Stimulated activated CD8-positive, alpha-beta memory T cell treated with anti-CD3 and anti-CD28 coated beads, Interleukin-15, amount 100 ng/mL, for 24 hours (primary cell): ENCODE data around the gene ZNF418.
A peak's percentile ranks its signal among the peaks of the same experiment; 100 is the strongest.
"Not testable (repeated sequence)": the region's sequence is repeated elsewhere in the genome, so short reads cannot be mapped to it uniquely, and the experiment has no call there.

Experiments used
- DNase-seq: peaks from one replicate; pipeline ENCODE4 v3.0.0-alpha.2; 2020; ENCODE audit warnings: low read depth

Gene ZNF418

DNA sequence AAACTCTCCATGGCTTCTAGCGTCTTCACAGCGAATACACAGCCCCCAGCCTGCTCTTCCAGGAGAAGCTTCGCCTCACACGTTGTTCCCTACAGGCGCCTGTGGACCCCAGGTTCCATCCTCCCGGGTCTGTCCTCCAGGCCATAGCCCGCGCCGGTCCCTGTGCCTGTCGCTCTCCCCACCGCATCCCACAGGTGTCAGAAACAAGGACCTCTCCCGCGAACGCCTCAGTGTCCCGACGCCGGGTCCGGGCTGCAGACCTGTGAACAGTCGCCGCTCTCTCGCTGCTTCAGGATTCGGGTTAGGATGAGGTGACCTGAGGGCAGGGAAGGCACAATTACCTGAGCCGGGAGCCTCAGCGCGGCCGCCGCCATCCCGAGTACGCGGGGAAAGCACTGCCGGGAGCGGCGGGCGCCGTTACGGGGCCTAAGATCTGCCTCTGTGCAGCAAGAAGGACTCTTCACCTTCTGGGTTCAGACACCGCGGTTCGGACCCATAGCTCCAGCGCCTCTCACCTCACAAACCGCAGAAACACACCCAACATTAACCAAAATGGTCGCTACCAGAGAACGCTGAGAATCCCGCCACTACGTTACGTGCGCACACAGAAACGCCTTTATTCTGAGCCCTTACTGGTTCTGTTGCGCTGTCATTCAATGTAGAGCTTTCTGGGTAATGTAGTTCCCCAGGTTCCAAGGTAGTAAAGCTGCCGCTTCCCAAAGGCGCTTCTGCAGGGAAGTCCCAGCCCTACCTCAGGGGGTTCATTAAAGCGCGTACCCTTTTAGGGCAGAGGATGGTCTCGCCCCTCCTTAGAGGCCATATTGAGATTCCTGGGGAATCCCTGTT is at the start of gene ZNF418:
ZNF418 (minus strand) TSS at position 583 of the 846 bp plus-strand sequence. CDS start 1,580 bp downstream, outside the sequence.
- no peak for DNase-seq

DNA sequence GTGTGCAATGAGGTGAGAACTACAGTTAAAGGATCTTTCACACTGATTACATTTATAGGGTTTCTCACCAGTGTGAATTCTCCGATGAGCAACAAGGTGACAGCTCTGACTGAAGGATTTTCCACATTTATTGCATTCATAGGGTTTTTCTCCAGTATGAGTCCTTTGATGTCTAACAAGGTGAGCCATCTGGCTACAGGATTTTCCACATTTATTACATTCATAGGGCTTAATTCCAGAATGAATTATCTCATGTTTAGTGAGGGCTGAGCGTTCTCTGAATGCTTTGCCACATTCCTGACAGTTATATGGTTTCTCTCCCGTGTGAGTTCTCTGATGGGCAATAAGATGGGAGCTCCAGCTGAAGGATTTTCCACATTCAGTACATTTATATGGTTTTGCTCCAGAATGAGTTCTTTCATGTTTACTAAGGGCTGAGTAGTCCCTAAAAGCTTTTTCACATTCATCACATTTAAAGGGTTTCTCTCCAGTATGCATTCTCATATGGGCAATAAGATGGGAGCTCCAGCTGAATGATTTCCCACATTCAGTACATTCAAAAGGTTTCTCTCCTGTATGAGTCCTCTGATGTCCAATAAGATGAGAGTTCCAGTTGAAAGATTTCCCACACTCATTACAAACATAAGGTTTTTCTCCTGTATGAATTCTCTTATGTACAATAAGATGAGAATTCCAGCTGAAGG is 43.5 kb upstream of the ZNF418 start:
- DNase-seq, result no peak

DNA sequence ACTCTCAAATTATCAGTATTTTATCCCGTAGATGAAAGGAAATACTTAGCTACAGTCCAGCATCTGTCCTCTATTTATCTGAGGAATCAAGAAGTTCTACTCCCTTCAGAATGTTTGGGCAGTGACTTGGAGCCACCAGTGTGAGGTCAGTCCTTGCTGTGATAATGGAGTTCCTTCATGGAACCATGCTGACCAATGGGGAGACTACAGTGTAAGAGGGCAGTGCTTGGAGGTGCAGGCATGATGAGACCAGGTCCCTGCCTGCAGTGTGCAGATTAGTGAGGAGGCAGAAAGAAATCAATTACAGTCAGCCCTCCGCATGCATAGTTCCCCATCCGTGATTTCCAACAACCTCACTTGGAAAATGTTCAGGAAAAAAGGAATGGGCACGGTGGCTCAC is 39.2 kb upstream of the ZNF418 start, which contains the start of gene C19orf18:
C19orf18 (minus strand) TSS at position 101 of the 400 bp plus-strand sequence. CDS start 102 bp downstream, outside the sequence.
- no peak for DNase-seq

DNA sequence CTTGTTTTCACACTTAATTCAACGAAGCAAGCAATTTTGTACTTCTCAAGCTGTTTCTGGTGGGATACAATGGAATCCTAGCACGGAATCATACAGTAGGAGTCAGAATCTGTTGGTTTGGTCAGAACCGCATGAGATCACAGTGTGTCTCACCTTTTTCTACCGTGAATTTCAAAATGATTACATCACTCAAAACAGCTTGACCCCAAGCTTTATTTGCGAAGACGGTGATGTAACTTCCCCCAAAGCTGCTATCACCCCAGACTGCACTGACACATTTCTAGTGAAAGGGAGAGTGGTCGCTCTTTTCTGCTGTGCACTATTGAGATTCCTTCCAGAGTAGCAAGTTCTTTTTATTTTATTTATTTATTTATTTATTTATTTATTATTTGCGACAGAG is 29.6 kb upstream of the ZNF418 start:
- DNase-seq, result no peak

DNA sequence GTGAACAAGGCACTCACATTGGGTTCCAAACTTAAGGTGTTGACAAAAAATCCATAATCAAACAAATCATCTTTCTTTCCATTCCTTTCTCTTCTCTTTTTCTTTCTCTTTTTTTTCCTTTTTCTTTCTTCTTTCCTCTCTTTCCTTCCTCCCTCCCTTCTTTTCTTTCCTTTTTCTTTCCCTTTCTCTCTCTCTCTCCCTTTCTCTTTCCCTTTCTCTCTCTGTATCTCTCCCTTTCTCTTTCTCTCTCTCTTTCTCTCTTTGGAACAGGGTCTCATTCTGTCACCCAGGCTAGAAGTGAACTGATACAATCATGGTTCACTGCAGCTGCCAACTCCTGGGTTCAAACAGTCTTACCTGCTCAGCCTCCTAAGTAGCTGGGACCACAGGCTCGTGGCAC is 26.6 kb upstream of the ZNF418 start:
- no peak for DNase-seq

DNA sequence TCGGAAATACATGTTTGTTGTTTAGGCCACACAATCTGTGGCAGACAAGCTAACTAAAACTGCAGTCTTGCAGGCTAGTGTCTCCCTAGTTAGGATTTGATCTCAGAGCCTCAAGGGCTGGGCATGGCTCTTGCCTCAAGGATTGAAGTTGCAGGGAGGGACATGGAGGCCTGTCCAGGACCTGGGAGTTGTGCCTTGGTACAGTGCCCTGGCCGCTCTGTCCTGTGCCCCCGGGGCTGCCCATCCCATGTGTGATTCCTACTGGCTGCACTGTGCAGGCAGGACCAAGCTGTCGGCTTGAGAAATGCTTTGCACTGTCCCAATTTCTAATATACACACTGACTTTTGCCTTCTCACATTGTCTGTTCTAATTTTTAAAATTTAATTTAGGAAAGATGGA is 19.8 kb upstream of the ZNF418 start:
- no peak for DNase-seq

DNA sequence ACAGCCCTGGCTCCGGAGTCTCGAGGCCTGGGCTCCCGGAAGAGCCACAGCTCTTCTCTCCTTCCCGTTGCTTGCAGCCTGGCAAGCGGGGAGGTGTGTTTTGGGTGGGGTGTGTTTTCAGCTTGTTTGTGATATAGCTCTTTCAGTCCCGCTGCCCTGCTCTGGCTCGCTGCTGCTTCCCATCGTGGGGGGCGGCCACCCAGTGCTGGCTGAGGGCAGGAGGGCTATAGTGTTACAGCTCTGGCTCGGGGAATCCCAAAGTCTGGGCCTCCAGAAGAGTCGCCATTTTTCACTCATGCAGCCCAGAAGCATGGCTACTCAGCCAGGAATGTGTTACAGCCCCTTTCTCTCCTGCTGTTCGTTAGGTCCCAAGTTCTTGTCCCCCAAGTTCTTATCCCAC is 14.5 kb upstream of the ZNF418 start:
- DNase-seq, result no peak

DNA sequence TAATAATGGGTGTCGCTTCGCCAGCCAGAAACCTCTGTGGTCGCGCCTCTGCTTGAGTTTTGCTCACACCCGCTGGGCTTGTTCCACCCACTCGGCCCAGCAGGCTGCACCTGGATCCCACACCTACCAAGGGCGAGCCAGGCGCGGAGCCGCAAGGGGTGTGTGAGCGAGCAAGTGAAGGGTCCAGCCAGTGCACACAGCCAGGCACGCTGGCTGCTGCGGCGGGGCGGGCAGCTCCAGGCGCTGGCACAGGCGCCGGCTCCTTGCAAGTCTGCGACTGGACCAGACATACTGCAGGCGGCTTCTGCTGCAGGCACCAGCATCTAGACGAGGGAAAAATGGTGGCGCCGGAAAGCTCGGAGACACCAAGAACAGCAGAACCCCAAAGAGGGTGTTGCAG is 14.1 kb upstream of the ZNF418 start:
- no peak for DNase-seq

DNA sequence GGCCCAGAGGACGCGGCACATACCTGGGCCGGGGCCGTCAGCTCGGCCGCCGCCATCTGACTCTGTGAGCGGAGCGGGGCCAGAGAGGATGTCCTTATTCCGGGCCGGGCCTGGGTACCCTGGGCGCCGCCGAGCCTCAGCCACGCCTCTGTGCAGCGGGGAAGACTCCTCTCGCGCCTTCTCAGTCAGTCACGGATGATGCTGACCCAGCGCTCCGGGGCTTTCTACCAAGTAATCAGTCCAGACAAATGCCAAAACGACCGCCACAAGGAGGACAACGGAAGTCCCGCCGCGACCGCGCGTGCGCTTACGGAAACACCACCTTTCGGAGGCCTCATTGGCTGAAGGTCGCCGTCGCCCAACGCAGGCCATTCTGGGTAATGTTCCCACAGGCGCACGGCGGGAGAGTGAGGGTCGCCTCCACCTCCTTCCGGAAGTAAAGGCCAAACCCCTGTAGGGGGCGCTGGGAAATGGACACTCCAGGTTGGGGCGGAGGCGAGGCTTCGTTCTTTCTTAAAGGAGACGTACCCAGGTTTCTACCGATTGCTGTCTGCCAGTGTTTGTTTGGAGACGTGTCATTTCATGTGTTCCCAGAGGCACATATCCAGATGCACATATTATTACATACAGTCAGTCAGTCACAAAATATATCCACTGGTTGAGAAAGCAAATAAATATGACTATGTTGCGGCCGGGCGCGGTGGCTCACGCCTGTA is 12.4 kb upstream of the ZNF418 start, which contains the start of gene ZNF256:
ZNF256 (minus strand) TSS at position 288 of the 716 bp plus-strand sequence; CDS start at position 56, 232 bp downstream.
- DNase-seq, result peak; percentile 80

DNA sequence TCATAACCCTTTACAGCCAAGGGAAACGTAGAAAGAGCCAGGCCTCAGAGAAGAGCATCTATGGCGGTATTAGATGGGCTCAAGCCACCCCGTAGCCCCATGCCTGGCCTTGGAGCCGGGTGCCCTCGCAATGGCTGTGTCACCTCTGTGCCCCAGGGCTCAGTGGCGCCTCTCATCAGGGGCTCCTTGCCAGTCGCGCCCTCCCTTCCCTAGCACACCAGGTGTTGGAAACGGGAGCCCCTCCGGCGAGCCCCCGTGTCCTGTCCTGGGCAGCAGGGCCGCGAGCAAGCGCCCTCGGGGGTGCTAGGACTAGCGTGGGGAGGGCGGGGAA is 11.9 kb upstream of the ZNF418 start:
- peak; percentile 5 for DNase-seq

DNA sequence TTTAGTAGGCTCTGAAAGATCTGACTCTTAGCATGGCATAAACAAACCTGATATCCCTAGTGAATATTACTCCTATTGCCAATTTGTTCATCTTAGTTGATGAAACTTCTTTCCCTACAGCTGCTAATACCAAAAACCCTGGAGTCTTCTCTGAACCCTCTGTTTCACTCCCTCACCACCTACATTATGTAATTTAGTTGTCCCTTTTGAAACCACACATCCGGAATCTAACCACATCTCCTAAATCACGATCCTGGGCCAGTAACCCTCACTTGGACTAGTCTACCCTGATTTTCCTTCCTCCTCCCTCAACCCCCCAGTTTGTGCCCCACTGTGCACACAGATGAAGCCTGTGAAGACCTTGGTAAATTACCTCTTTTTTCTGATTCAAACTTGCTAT is 11.1 kb upstream of the ZNF418 start:
- DNase-seq, result no peak

DNA sequence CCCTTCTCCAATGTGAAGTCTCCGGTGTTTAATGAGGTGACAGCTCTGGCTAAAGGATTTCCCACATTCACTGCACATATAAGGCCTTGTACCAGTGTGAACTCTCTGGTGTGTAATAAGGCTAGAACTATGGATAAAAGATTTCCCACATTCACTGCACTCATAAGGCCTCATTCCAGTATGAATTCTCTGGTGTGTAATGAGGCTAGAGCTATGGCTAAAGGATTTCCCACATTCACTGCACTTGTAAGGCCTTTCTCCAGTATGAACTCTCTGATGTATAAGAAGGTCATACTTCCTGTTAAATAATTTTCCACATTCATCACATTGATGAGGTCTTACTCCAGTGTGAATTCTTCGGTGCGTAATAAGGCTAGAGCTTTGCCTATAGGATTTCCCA is 6.4 kb upstream of the ZNF418 start:
- DNase-seq, result no peak

DNA sequence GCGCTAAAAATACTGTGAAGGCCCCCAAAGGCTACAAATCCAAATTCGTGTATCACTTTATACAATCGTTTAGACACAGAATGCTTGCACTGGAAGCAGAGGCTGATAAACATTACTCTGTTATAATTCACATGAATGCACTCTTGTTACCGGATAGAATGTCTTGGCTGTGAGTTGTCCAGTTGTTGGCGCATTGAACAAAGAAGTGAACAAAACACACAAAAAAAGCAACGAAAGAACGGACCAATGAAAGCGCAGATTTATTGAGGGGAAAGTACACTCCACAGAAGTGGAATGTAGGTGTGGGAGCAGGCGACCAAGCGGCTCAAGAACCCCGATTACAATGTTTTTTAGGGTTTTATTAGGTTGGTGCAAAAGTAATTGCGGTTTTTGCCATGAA is 529 bp upstream of the ZNF418 start:
- no peak for DNase-seq

DNA sequence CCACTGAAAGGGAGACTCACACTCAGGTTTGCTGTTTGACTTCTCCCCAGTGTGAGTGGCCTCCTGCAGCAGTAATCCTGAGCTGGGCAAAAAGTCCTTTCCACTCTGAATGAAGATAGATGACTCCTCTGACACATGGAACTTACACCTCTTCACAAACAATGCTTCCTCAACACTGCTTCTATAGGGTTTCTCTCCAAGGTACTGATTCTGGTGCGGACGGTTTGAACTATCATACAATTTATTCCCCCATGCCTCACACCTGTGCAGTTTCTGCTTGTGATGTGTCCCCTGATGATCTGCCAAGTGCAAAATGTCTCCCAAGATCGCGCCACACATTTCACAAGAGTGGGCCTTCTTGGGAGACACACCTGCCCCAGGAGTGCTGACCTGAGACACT is 7.6 kb downstream of the ZNF418 start:
- no peak for DNase-seq

DNA sequence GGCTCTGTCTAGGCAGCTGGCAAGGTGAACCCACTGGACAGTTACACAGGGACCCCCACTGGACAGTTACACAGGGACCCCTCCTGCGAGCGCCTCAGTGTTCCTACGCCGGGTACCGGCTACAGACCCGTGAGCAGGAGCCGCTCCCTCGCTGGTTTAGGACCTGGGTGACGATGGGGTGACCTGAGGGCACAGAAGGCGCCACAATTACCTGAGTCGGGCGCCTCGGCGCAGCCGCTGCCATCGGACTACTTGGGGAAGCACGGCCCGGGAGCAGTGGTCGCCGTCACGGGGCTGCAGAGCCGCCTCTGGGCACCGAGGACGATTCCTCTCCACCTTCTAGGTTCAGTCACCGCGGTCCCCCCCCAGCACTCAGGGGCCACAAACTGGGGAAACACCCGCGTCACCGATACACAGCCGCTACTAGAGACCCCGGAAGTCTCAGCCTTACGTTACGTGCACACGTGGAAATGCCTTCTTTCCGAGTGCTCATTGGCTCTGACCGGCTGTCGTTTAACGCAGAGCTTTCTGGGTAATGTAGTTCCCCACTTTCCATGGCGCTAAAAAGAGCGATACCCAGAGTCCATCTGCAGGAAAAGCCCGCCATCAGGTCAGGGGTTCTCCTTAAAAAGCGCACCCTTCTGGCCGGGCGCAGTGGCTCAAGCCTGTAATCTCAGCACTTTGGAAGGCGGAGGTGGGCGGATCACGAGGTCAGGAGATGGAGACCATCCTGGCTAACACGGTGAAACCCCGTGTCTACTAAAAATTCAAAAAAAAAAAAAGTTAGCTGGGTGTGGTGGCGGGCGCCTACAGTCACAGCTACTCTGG is 18.8 kb downstream of the ZNF418 start, which contains the start of gene ZNF417:
ZNF417 (minus strand) TSS at position 425 of the 828 bp plus-strand sequence; CDS start at position 244, 181 bp downstream.
- peak; percentile 53 for DNase-seq

DNA sequence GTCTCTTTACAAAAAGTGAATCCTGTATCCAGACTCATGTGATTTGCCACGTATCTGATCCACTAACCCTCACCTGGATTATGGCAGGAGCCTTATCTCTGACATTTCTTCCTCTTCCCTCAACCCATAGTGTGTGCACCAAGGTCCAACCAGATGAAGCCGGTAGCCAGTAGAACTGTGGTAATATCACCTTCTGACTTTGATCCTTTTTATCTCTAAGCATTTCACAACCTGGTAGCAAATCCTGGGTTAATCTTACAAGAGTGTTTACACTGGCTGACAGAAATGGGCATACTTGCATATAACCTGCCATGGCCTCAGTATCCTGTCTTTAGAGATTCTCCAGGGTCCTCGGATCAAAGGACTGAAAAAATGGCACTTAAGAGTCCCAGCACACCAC is 20.7 kb downstream of the ZNF418 start:
- DNase-seq, result no peak

DNA sequence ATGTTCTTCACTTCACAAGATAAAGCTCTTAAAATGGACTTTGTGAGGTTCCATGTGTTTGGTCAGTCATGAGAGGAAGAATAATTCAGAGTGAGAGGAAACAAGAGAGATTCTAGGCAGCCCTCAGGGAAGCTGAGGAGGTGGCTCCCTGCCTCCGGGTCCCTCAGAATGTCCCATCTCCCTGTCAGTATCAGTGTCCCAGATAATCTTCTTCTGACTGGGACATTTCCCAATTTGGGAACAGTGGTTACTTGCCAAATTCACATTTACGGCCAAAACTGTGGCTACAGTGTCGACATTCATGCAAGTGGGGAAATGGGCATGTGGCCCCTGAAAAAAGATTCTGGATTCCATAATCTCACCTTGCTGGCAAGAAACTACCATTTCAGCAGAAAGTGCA is 27.8 kb downstream of the ZNF418 start:
- DNase-seq, result no peak

DNA sequence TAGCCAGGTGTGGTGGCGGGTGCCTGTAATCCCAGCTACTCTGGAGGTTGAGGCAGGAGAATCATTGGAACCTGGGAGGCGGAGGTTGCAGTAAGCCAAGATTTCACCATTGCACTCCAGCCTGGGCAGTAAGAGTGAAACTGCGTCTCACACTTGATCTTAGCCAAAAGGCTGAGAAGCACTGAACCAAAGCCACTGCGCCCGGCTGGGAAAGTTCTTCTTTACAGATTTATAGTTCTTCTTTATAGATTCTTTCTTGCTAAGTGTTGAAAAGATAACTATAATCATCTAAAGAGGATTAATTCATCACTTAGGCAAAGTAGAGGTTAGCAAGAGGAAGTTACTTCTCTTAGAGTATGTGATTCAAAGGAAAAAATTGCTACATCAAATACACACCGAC is 29.9 kb downstream of the ZNF418 start:
- no peak for DNase-seq

DNA sequence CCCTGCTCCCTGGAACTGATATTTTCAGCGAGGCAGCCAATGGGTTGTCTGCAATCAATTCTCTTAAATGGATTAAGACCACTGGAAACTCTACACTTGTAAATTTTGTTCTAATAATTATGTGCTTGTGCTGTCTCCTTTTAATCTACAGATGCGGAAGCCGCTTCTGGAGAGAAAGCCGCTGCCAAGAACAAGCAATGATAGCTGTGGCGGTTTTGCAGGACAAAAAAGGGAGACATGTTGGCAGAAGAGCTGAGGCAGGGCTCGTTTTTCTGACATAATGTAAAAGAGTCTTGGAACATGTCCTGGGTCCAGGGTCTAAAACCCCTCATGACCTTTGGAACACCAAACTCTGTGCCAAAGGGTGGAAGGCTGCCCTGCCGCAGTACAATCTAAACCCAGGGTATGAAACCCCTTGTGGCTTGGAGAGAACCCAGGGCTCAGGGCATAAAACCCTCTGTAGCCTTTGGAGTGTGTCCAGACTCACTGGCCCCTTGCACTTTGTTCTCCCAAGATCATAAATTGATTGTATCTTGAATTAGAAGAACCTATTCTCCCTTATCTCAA is 31.5 kb downstream of the ZNF418 start:
- DNase-seq, result no peak

DNA sequence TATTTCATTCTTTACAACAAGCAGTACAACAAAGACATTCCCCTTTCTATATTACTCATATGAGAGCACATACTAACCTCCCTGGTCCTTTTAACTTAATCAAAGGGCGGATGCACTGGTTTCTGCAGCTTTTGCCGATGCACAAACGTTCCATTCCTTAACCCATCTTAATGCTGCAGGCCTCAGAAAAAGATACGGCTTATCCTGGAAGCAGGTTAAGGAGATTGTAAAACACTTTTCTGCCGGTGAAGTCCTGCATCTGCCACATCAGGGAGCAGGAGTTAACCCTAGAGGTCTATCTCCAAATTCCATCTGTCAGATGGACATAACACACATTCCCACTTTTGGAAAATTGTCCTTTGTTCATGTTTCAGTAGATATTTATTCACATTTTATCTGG is 34.9 kb downstream of the ZNF418 start:
- no peak for DNase-seq

DNA sequence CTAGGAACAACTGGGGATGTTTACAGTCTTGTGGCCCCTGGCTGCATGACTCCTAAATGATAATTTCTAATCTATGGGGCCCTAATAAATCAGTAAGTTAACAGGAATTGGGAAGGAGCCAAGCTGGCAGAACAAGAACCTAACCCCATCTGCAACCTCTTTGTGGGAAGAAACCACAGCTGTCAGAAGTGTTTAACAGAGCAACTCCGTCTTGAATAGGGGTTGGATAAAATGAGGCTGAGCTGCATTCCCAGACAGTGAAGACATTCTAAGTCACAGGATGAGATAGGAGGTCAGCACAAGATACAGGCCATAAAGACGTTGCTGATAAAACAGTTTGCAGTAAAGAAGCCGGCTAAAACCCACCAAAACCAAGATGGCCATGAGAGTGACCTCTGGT is 44.5 kb downstream of the ZNF418 start:
- DNase-seq, result not testable (repeated sequence)
